ENCODE data around the gene ARID1A.

- TF ChIP-seq, protein P1, sequence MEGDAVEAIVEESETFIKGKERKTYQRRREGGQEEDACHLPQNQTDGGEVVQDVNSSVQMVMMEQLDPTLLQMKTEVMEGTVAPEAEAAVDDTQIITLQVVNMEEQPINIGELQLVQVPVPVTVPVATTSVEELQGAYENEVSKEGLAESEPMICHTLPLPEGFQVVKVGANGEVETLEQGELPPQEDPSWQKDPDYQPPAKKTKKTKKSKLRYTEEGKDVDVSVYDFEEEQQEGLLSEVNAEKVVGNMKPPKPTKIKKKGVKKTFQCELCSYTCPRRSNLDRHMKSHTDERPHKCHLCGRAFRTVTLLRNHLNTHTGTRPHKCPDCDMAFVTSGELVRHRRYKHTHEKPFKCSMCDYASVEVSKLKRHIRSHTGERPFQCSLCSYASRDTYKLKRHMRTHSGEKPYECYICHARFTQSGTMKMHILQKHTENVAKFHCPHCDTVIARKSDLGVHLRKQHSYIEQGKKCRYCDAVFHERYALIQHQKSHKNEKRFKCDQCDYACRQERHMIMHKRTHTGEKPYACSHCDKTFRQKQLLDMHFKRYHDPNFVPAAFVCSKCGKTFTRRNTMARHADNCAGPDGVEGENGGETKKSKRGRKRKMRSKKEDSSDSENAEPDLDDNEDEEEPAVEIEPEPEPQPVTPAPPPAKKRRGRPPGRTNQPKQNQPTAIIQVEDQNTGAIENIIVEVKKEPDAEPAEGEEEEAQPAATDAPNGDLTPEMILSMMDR (conservative IDR thresholded peaks at IDR 0.05 in 1 of 2, IDR thresholded peaks at IDR 0.05 in 1 of 2; ENCODE audit: extremely low read depth in 1 of 2, insufficient read depth in 1 of 2, low read depth in 1 of 2, low read length in 2 of 2): no peak
- TF ChIP-seq EZH2 (IDR thresholded peaks at IDR 0.05; ENCODE audit: borderline replicate concordance, low read length): no peak
Measured at GRCh38 chr1:26814377-26814776, 118.6 kb downstream of the ARID1A start.
